K562 (cell line): ENCODE data around the gene C18orf32. TPM values are rescaled to one million over a fixed set of nuclear protein-coding genes. Genes with fewer than 3 reads are reported as not detected.

Experiments
- ATAC-seq: fragments of 200-7000 bp; cut with Tn5 transposase; 3 replicates; pipeline ENCODE4 v1.9.1; 2020; ENCODE audit warnings: moderate library complexity
- BruUV-seq: library from RNA; stranded (reverse); fragments of 400-500 nt; replicated peaks from 2 replicates; lab custom pipeline; 2021; lab: Mats Ljungman, UMichigan
- CTCF ChIA-PET: fragments of 300-600 bp; formaldehyde crosslinking; extraction: SDS; loops from one replicate; lab custom pipeline; 2021; ENCODE audit warnings: low intra/inter-chr PET ratio; lab: Yijun Ruan, JAX
- POLR2A ChIA-PET: fragments of 300-600, 350-650 bp; sonication (Branson Sonifier 250); formaldehyde crosslinking; extraction: SDS; loops from one replicate; lab custom pipeline; 2021; ENCODE audit warnings: antibody characterized with exemption, inconsistent platforms; lab: Yijun Ruan, JAX
- DNase-seq, 4 experiments: peaks; one replicate each; pipeline versions ENCODE4 v3.0.0 to v3.0.0-alpha.2; 2011 to 2018; ENCODE audit warnings: low spot score in 3 of 4, mixed read lengths in 3 of 4; ENCODE audit errors: extremely low read depth in 1 of 4
- FAIRE-seq: peaks from 2 replicates; lab custom pipeline; 2011; peaks lifted over from hg19 to GRCh38; lab: Jason Lieb, UNC
- H2AFZ ChIP-seq: 2 replicates; pipeline ENCODE4 v1.6.0; 2011; ENCODE audit warnings: low read depth, low read length, control low read depth, inconsistent platforms
- H3K27ac ChIP-seq: fragments of 200-600 bp; 3 replicates; pipeline ENCODE4 v1.8.0; 2011; ENCODE audit warnings: low read depth, mild to moderate bottlenecking, control low read depth, inconsistent platforms, low read length, moderate library complexity, mixed read lengths; ENCODE audit errors: extremely low read depth
- H3K27me3 ChIP-seq, 2 experiments: fragments of 300-600 bp in 1 of 2; 2 replicates in 1 of 2; 3 replicates in 1 of 2; pipeline versions ENCODE4 v1.6.0 to v1.8.0; 2011; ENCODE audit warnings: inconsistent platforms in 2 of 2, low read length in 2 of 2, mild to moderate bottlenecking in 1 of 2, mixed read lengths in 1 of 2, moderate library complexity in 1 of 2; ENCODE audit not compliant: control insufficient read depth in 2 of 2, insufficient read depth in 2 of 2
- H3K36me3 ChIP-seq: fragments of 300-600 bp; 3 replicates; pipeline ENCODE4 v1.8.0; 2011; ENCODE audit warnings: mild to moderate bottlenecking, low read length, inconsistent platforms; ENCODE audit not compliant: control insufficient read depth, insufficient read depth
- H3K4me1 ChIP-seq, 2 experiments: fragments of 200-600 bp in 1 of 2; replicated peaks in 1 of 2; 2 replicates in 1 of 2; 3 replicates in 1 of 2; pipeline versions ENCODE4 v1.5.1 to v1.8.0; 2011; ENCODE audit warnings: inconsistent platforms in 2 of 2, low read length in 2 of 2, mild to moderate bottlenecking in 1 of 2, mixed read lengths in 1 of 2, moderate library complexity in 1 of 2; ENCODE audit not compliant: control insufficient read depth in 2 of 2, insufficient read depth in 2 of 2
- H3K4me2 ChIP-seq: 2 replicates; pipeline ENCODE4 v1.6.1; 2011; ENCODE audit warnings: low read length, control low read depth, inconsistent platforms, mixed read lengths; ENCODE audit not compliant: insufficient read depth
- H3K4me3 ChIP-seq: fragments of 200-600 bp; sonication (generic), shearing (Covaris generic); 2 replicates; pipeline ENCODE4 v1.5.1; 2016; ENCODE audit warnings: control low read depth, inconsistent platforms
- H3K79me2 ChIP-seq: fragments of 200-600 bp; 3 replicates; pipeline ENCODE4 v1.8.0; 2011; ENCODE audit warnings: low read length, inconsistent platforms; ENCODE audit not compliant: control insufficient read depth, insufficient read depth
- H3K9ac ChIP-seq, 2 experiments: 2 replicates each; pipeline versions ENCODE4 v1.6.0 to v1.6.1; 2011; ENCODE audit warnings: low read depth in 2 of 2, low read length in 2 of 2, control low read depth in 1 of 2, inconsistent platforms in 1 of 2, mild to moderate bottlenecking in 1 of 2, mixed read lengths in 1 of 2; ENCODE audit not compliant: insufficient read depth in 1 of 2
- H3K9me1 ChIP-seq: one replicate; pipeline ENCODE4 v1.6.0; 2011; ENCODE audit warnings: inconsistent platforms, mild to moderate bottlenecking, low read length, moderate library complexity; ENCODE audit not compliant: control insufficient read depth, insufficient read depth
- H3K9me3 ChIP-seq: replicated peaks from 2 replicates; pipeline ENCODE4 v1.5.1; 2011; ENCODE audit warnings: low read depth, low read length, inconsistent platforms; ENCODE audit not compliant: control insufficient read depth, insufficient read depth
- H4K20me1 ChIP-seq: replicated peaks from 2 replicates; pipeline ENCODE4 v1.6.1; 2011; ENCODE audit warnings: low read length, inconsistent platforms, mixed read lengths; ENCODE audit not compliant: control insufficient read depth, insufficient read depth
- CEBPG ChIP-seq, 3 experiments: fragments of 200-800 bp in 1 of 3; sonication (Bioruptor generic) in 1 of 3; sonication (generic) in 1 of 3; formaldehyde crosslinking in 1 of 3; IDR thresholded peaks in 2 of 3; conservative IDR thresholded peaks in 1 of 3; 2 replicates each; pipeline versions ENCODE4 v1.6.1 to v1.8.0; 2016 to 2022; ENCODE audit warnings: missing compliant biosample characterization in 2 of 3, missing genetic modification characterization in 2 of 3, mild to moderate bottlenecking in 1 of 3, missing genetic modification reagents in 1 of 3
- CREB3 ChIP-seq: fragments of 450-650 bp; conservative IDR thresholded peaks from 2 replicates; pipeline ENCODE4 v1.6.1; 2016; ENCODE audit warnings: missing genetic modification characterization, low read depth, mild to moderate bottlenecking, missing compliant biosample characterization, moderate library complexity
- DDX20 ChIP-seq: fragments of 450-650 bp; IDR thresholded peaks from 2 replicates; pipeline ENCODE4 v1.6.1; 2016; ENCODE audit warnings: missing genetic modification characterization, low read depth, mild to moderate bottlenecking, missing compliant biosample characterization, moderate library complexity
- HNRNPK ChIP-seq: fragments of 200-400 bp; formaldehyde crosslinking; IDR thresholded peaks from one replicate; pipeline ENCODE4 v1.6.1; 2018; ENCODE audit warnings: mild to moderate bottlenecking, low read depth, low read length; ENCODE audit not compliant: poor library complexity, severe bottlenecking
- KLF6 ChIP-seq: fragments of 250-450 bp; sonication (Bioruptor Pico); IDR thresholded peaks from 2 replicates; pipeline ENCODE4 v1.4.0; 2020; ENCODE audit warnings: mild to moderate bottlenecking, moderate library complexity, borderline replicate concordance
- MEF2D ChIP-seq: conservative IDR thresholded peaks from 2 replicates; pipeline ENCODE4 v1.6.1; 2016; ENCODE audit warnings: low read depth, missing genetic modification characterization, missing compliant biosample characterization
- NR2C1 ChIP-seq, 2 experiments: fragments of 450-650 bp; IDR thresholded peaks; 2 replicates each; pipeline ENCODE4 v1.6.1; 2017; ENCODE audit warnings: mild to moderate bottlenecking in 2 of 2, antibody characterized with exemption in 1 of 2, inconsistent platforms in 1 of 2, missing compliant biosample characterization in 1 of 2, missing genetic modification characterization in 1 of 2
- SMAD3 ChIP-seq: fragments of 450-650 bp; formaldehyde crosslinking; conservative IDR thresholded peaks from 2 replicates; pipeline ENCODE4 v1.4.0; 2020; ENCODE audit warnings: mild to moderate bottlenecking
- SMC3 ChIP-seq: conservative IDR thresholded peaks from 2 replicates; pipeline ENCODE4 v1.6.1; 2011; ENCODE audit warnings: low read depth, low read length, improper control_type of control experiment; ENCODE audit not compliant: insufficient read depth
- TEAD1 ChIP-seq, 2 experiments: fragments of 450-650 bp in 1 of 2; sonication (generic) in 1 of 2; formaldehyde crosslinking; IDR thresholded peaks; 2 replicates each; pipeline versions ENCODE4 v1.4.0 to v1.8.0; 2020 to 2022; ENCODE audit warnings: mild to moderate bottlenecking in 2 of 2, missing genetic modification reagents in 1 of 2
- ZNF175 ChIP-seq: fragments of 200-800 bp; sonication (Bioruptor generic); IDR thresholded peaks from 2 replicates; pipeline ENCODE4 v1.6.1; 2016; ENCODE audit warnings: low read depth, mild to moderate bottlenecking, missing genetic modification characterization, missing compliant biosample characterization
- ZNF239 ChIP-seq: fragments of 250-450 bp; sonication (Bioruptor Pico); IDR thresholded peaks from 2 replicates; pipeline ENCODE4 v1.4.0; 2020; ENCODE audit warnings: mild to moderate bottlenecking
- ZNF24 ChIP-seq: fragments of 450-650 bp; IDR thresholded peaks from 2 replicates; pipeline ENCODE4 v1.6.1; 2016
- ZNF41 ChIP-seq: fragments of 250-450 bp; sonication (Bioruptor Pico); conservative IDR thresholded peaks from 2 replicates; pipeline ENCODE4 v1.4.0; 2020; ENCODE audit warnings: mild to moderate bottlenecking
- ZNF740 ChIP-seq, 3 experiments: fragments of 200-800 bp in 1 of 3; sonication (Bioruptor generic) in 1 of 3; sonication (generic) in 1 of 3; formaldehyde crosslinking in 1 of 3; IDR thresholded peaks; 2 replicates each; pipeline versions ENCODE4 v1.6.1 to v1.8.0; 2016 to 2022; ENCODE audit warnings: mild to moderate bottlenecking in 2 of 3, missing compliant biosample characterization in 2 of 3, missing genetic modification characterization in 2 of 3, missing genetic modification reagents in 1 of 3
- WGBS: fragments of 100-300 bp; shearing (Covaris generic); methylation state at CpG from one replicate; pipeline ENCODE4 v1.1.6; 2016; ENCODE audit warnings: low coverage, mixed read lengths; ENCODE audit not compliant: insufficient coverage; ENCODE audit errors: missing lambda C conversion rate; 5-methylcytosine and 5-hydroxymethylcytosine counted together
- in situ Hi-C: fragments of 300-500 bp; cut with MboI; formaldehyde crosslinking; loops from 4 replicates; pipeline ENCODE4 v1.15.0; 2018; ENCODE audit warnings: inconsistent platforms, mixed read lengths
- intact Hi-C: fragments of 100-400 bp; cut with micrococcal nuclease; formaldehyde crosslinking; loops from 2 replicates; pipeline ENCODE4 v1.14.2; 2022
- polyA plus RNA-seq, 8 experiments: library from polyadenylated mRNA; depleted of rRNA in 4 of 8; stranded (reverse) in 5 of 8; unstranded in 3 of 8; fragments of >200 nt; fragmentation: Nextera tagmentation in 2 of 8; fragmentation: Illumina TruSeq in 1 of 8; extraction: Ambion mirVana in 2 of 8; extraction: Trizol in 1 of 8; gene quantifications; 2 replicates each; pipeline versions ENCODE4 v1.2.1 to v1.2.3, GENCODE V29; 2011 to 2014; ENCODE audit warnings: inconsistent platforms in 1 of 8, missing spikeins in 1 of 8
- total RNA-seq, 7 experiments: library from RNA; depleted of rRNA in 6 of 7; stranded (reverse); fragments of >200 nt in 6 of 7; fragmentation: Illumina TruSeq in 2 of 7; extraction: Trizol in 2 of 7; gene quantifications; 2 replicates each; pipeline versions ENCODE4 v1.2.1 to v1.2.3, GENCODE V29; 2011 to 2021; ENCODE audit warnings: low replicate concordance in 1 of 7
- TF ChIP-seq, protein P1 (sequence below), 2 experiments: fragments of 200-800 bp in 1 of 2; sonication (Bioruptor generic) in 1 of 2; sonication (generic) in 1 of 2; formaldehyde crosslinking in 1 of 2; IDR thresholded peaks in 1 of 2; conservative IDR thresholded peaks in 1 of 2; 2 replicates each; pipeline versions ENCODE4 v1.5.0 to v1.6.1; 2016 to 2020; ENCODE audit warnings: missing compliant biosample characterization in 1 of 2, missing genetic modification characterization in 1 of 2, missing genetic modification reagents in 1 of 2

The C18orf32 gene
- total and polyA plus RNA-seq, 9 of the 15 experiments (the other 6 are each of a cell fraction or from before 2014, with no cell fraction given): 8.5 to 35.0 (median 20.4) TPM

DNA sequence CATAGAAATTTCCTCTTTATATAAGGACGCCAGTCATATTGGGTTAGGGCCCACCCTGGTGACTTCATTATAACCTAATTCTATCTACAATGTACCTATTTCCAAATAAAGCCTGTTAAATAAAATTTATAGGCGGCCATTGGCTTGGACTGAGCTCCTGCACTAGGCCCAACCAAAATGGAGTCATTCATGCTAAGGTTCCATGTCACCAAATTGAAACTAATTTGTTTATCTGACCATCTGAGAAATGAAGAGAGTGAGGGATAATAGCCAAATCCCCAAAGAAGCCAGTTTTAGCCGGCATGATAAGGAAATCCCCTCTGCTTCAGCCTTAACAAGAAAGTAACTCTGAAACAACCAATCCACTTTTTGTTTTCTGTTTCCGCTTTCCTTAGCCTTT lies 19.4 kb downstream of the C18orf32 start:
- H3K27me3 ChIP-seq: no peaks in the 10 kb centered on the region
- no peaks in the 10 kb centered on the region for H3K9me1 ChIP-seq
- H3K9me3 ChIP-seq: no peaks in the 10 kb centered on the region
- in situ Hi-C loops: no loop called here
- intact Hi-C loops: no loop called here
- no peak overlapping the region for H3K27ac ChIP-seq
- no peaks in the 10 kb centered on the region for H3K36me3 ChIP-seq
- no peak for ATAC-seq
- WGBS: 47% methylated on average over 4 of the region's 4 CpGs
- ChIA-PET CTCF (interaction anchor here (0.7 kb wide), 1 partner anchor 586 kb away, joined by 3 read pairs; no protein-coding TSS in a partner anchor), POLR2A (no interaction called here)
- no peak for DNase-seq
- no peak overlapping the region; the same call in 1 of the 2 replicates for H2AFZ ChIP-seq
- H3K4me2 ChIP-seq: no peak overlapping the region
- FAIRE-seq: no peak
- H3K79me2 ChIP-seq: no peaks in the 10 kb centered on the region
- no peaks in the 10 kb centered on the region for H4K20me1 ChIP-seq
- no peak overlapping the region for H3K9ac ChIP-seq
- no peak overlapping the region for H3K4me3 ChIP-seq
- BruUV-seq: no TSS peak
- no peaks in the 10 kb centered on the region for H3K4me1 ChIP-seq
- TF ChIP-seq ZNF740 (CRISPR knock-in tag; IDR thresholded peaks at IDR 0.05): no peak
- 0 out of 4 replicates have a peak, but pooled peaks of 1 of the 2 experiments have one; percentile 48 for TF ChIP-seq ZNF740 (tag; IDR thresholded peaks at IDR 0.05)
- TF ChIP-seq, protein P1, sequence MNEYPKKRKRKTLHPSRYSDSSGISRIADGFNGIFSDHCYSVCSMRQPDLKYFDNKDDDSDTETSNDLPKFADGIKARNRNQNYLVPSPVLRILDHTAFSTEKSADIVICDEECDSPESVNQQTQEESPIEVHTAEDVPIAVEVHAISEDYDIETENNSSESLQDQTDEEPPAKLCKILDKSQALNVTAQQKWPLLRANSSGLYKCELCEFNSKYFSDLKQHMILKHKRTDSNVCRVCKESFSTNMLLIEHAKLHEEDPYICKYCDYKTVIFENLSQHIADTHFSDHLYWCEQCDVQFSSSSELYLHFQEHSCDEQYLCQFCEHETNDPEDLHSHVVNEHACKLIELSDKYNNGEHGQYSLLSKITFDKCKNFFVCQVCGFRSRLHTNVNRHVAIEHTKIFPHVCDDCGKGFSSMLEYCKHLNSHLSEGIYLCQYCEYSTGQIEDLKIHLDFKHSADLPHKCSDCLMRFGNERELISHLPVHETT (CRISPR knock-in tag; conservative IDR thresholded peaks at IDR 0.05 in 1 of 2, IDR thresholded peaks at IDR 0.05 in 1 of 2): 0 out of 4 replicates have a peak, but pooled peaks of 1 of the 2 experiments have one; percentile 25
- peak in 1 of 2 experiments; percentile 32; a peak in 1 of 4 replicates for TF ChIP-seq TEAD1 (CRISPR knock-in tag; IDR thresholded peaks at IDR 0.05)
- 0 out of 2 replicates have a peak, but pooled peaks have one; percentile 51 for TF ChIP-seq MEF2D
- TF ChIP-seq KLF6: 0 out of 2 replicates have a peak, but pooled peaks have one; percentile 26
- peak; percentile 63; the same call in 1 of the 2 replicates for TF ChIP-seq ZNF175 (CRISPR knock-in tag)
- peak; percentile 73; the same call in 1 of the 2 replicates for TF ChIP-seq DDX20
- no peak for TF ChIP-seq NR2C1 (IDR thresholded peaks at IDR 0.05)
- TF ChIP-seq NR2C1 (tag; IDR thresholded peaks at IDR 0.05): 0 out of 2 replicates have a peak, but pooled peaks have one; percentile 37
- TF ChIP-seq SMAD3 (CRISPR knock-in tag): peak; percentile 67; the same call in 1 of the 2 replicates
- 0 out of 2 replicates have a peak, but pooled peaks have one; percentile 56 for TF ChIP-seq ZNF41 (CRISPR knock-in tag)
- TF ChIP-seq CEBPG (CRISPR knock-in tag; IDR thresholded peaks at IDR 0.05): no peak
- TF ChIP-seq CEBPG (tag; conservative IDR thresholded peaks at IDR 0.05 in 1 of 2, IDR thresholded peaks at IDR 0.05 in 1 of 2): no peak
- peak; percentile 40; the same call in 1 of the 2 replicates for TF ChIP-seq ZNF239 (CRISPR knock-in tag)
- no peak for TF ChIP-seq HNRNPK
- TF ChIP-seq ZNF24: no peak
- TF ChIP-seq CREB3 (tag): 0 out of 2 replicates have a peak, but pooled peaks have one; percentile 25
- no peak for TF ChIP-seq SMC3
